HG02852 (cell line): ENCODE data around the gene ARHGEF11.

Experiments
- ATAC-seq: cut with Tn5 transposase; IDR thresholded peaks from one replicate; pipeline ENCODE4 v1.9.1; 2021; ENCODE audit warnings: mild to moderate bottlenecking, moderate library complexity; ENCODE audit not compliant: unreplicated experiment

The ARHGEF11 gene

GRCh38 chr1:156912861-156913808, 132.4 kb downstream of the ARHGEF11 start:
- no peak for ATAC-seq

GRCh38 chr1:156912310-156912709, 133.2 kb downstream of the ARHGEF11 start:
- ATAC-seq, result no peak

- ATAC-seq, result no peak
Observed at GRCh38 chr1:156911577-156912298, 133.8 kb downstream of the ARHGEF11 start.

GRCh38 chr1:156910309-156910782, 135.2 kb downstream of the ARHGEF11 start:
- no peak for ATAC-seq

- ATAC-seq, result no peak
Observed at GRCh38 chr1:156909671-156910070, 135.9 kb downstream of the ARHGEF11 start.

- no peak for ATAC-seq
Observed at GRCh38 chr1:156908955-156909354, 136.6 kb downstream of the ARHGEF11 start.

- ATAC-seq, result no peak
Observed at GRCh38 chr1:156908541-156908940, 137.0 kb downstream of the ARHGEF11 start.

GRCh38 chr1:156906206-156906906, 139.2 kb downstream of the ARHGEF11 start:
- ATAC-seq, result no peak

- no peak for ATAC-seq
Observed at GRCh38 chr1:156905651-156906050, 139.9 kb downstream of the ARHGEF11 start.

- no peak for ATAC-seq
Observed at GRCh38 chr1:156905176-156905575, 140.4 kb downstream of the ARHGEF11 start.

- ATAC-seq, result no peak
Observed at GRCh38 chr1:156904187-156904959, 141.2 kb downstream of the ARHGEF11 start.

GRCh38 chr1:156903328-156904091, 142.0 kb downstream of the ARHGEF11 start:
- ATAC-seq, result no peak

GRCh38 chr1:156901966-156902915, 143.3 kb downstream of the ARHGEF11 start:
- no peak for ATAC-seq

GRCh38 chr1:156901590-156901900, 144.0 kb downstream of the ARHGEF11 start:
- no peak for ATAC-seq

- no peak for ATAC-seq
Observed at GRCh38 chr1:156900896-156901589, 144.5 kb downstream of the ARHGEF11 start.

- no peak for ATAC-seq
Observed at GRCh38 chr1:156899956-156900718, 145.4 kb downstream of the ARHGEF11 start.

GRCh38 chr1:156898971-156899664, 146.4 kb downstream of the ARHGEF11 start:
- no peak for ATAC-seq
